HepG2 (cell line): ENCODE measurements around the gene TMEM200A. TPM values are rescaled to one million over a fixed set of nuclear protein-coding genes. Genes with fewer than 3 reads are reported as not detected.

Experiments used
- DNMT3B ChIP-seq: conservative IDR thresholded peaks from 2 replicates; pipeline ENCODE4 v1.6.1; 2016; ENCODE audit warnings: missing biosample characterization, control low read depth
- EZH2 ChIP-seq: conservative IDR thresholded peaks from 2 replicates; pipeline ENCODE4 v1.6.1; 2012; ENCODE audit warnings: mild to moderate bottlenecking, low read depth, low read length, moderate library complexity
- KLF11 ChIP-seq: IDR thresholded peaks from 2 replicates; pipeline ENCODE4 v1.6.1; 2016; ENCODE audit warnings: missing compliant biosample characterization
- MLLT10 ChIP-seq: sonication (generic); formaldehyde crosslinking; IDR thresholded peaks from 2 replicates; pipeline ENCODE4 v1.4.0; 2020; ENCODE audit warnings: missing genetic modification reagents
- MTF2 ChIP-seq: sonication (generic); formaldehyde crosslinking; IDR thresholded peaks from 2 replicates; pipeline ENCODE4 v1.5.0; 2020; ENCODE audit warnings: missing genetic modification reagents, borderline replicate concordance
- RFX1 ChIP-seq: fragments of 450-650 bp; IDR thresholded peaks from 2 replicates; pipeline ENCODE4 v1.6.1; 2017
- SALL1 ChIP-seq: sonication (generic); formaldehyde crosslinking; IDR thresholded peaks from 2 replicates; pipeline ENCODE4 v1.8.0; 2022; ENCODE audit warnings: mild to moderate bottlenecking, missing genetic modification reagents
- SYNCRIP ChIP-seq: fragments of 200-400 bp; formaldehyde crosslinking; IDR thresholded peaks from 2 replicates; pipeline ENCODE4 v1.6.1; 2018; ENCODE audit warnings: mild to moderate bottlenecking, low read depth, low read length; ENCODE audit not compliant: insufficient read depth
- ZNF20 ChIP-seq: sonication (generic); formaldehyde crosslinking; IDR thresholded peaks from 2 replicates; pipeline ENCODE4 v1.4.0; 2020; ENCODE audit warnings: mild to moderate bottlenecking, moderate library complexity, missing genetic modification reagents
- ZNF256 ChIP-seq: sonication (generic); formaldehyde crosslinking; conservative IDR thresholded peaks from 2 replicates; pipeline ENCODE4 v1.4.0; 2020; ENCODE audit warnings: missing genetic modification reagents
- ZNF878 ChIP-seq: sonication (generic); formaldehyde crosslinking; IDR thresholded peaks from 2 replicates; pipeline ENCODE4 v1.8.1; 2023; ENCODE audit warnings: mild to moderate bottlenecking, missing genetic modification reagents, moderate library complexity
- polyA plus RNA-seq, 8 experiments: library from polyadenylated mRNA; depleted of rRNA in 3 of 8; stranded (reverse) in 7 of 8; unstranded in 1 of 8; fragments of >200 nt; fragmentation: Illumina TruSeq in 4 of 8; extraction: Trizol in 4 of 8; gene quantifications; 2 replicates each; pipeline versions ENCODE4 v1.2.1 to v1.2.3, GENCODE V29; 2011 to 2016; ENCODE audit warnings: low read depth in 4 of 8, missing spikeins in 1 of 8, mixed read lengths in 1 of 8; ENCODE audit not compliant: insufficient read depth in 1 of 8
- total RNA-seq, 5 experiments: library from RNA; depleted of rRNA; stranded (reverse); fragments of >200 nt; fragmentation: Illumina TruSeq; extraction: Trizol; gene quantifications; 2 replicates each; pipeline ENCODE4 v1.2.3, GENCODE V29; 2016; ENCODE audit warnings: low read depth in 1 of 5
- TF ChIP-seq, protein P1 (sequence below): sonication (generic); formaldehyde crosslinking; IDR thresholded peaks from 2 replicates; pipeline ENCODE4 v1.8.1; 2022; ENCODE audit warnings: mild to moderate bottlenecking, missing genetic modification reagents
- TF ChIP-seq, protein P2 (sequence below): sonication (generic); formaldehyde crosslinking; IDR thresholded peaks from 2 replicates; pipeline ENCODE4 v1.9.0; 2021; ENCODE audit warnings: missing genetic modification reagents, mild to moderate bottlenecking, borderline replicate concordance
- TF ChIP-seq, protein P3 (sequence below): IDR thresholded peaks from 2 replicates; pipeline ENCODE4 v1.6.1; 2016; ENCODE audit warnings: low read depth, missing genetic modification reagents, missing compliant biosample characterization
- TF ChIP-seq, protein P4 (sequence below): sonication (generic); formaldehyde crosslinking; IDR thresholded peaks from 2 replicates; pipeline ENCODE4 v1.5.1; 2020; ENCODE audit warnings: missing genetic modification reagents, mild to moderate bottlenecking, borderline replicate concordance
- TF ChIP-seq, protein P5 (sequence below): sonication (generic); formaldehyde crosslinking; IDR thresholded peaks from 2 replicates; pipeline ENCODE4 v1.8.0; 2022; ENCODE audit warnings: missing genetic modification reagents, mild to moderate bottlenecking, inconsistent platforms, borderline replicate concordance

Gene TMEM200A
- total and polyA plus RNA-seq, 2 of the 13 experiments (the other 11 are each of a cell fraction or from before 2014, with no cell fraction given): 0.34 TPM; not detected in 1

DNA sequence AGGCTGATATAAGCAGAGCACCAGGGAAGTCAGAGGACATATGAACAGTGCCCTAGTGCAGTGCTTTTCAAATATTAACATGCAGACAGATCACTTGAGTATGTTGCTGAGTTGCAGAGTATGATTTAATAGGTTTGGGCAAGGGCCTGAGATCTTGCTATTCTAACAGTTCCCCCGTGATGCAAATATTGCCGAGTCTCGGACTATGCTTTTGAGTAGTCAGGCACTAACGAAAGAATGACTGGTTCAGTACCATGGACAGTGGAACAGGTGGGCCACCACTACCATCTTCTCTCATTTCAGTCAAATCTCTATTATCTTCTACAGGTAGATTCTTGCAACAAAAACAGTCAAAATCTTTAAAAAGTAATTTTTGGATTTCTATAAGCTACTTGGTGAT lies 3.7 kb upstream of the TMEM200A start (continued):
- no peak for TF ChIP-seq RFX1
- TF ChIP-seq ZNF20 (CRISPR knock-in tag): no peak
- TF ChIP-seq, protein P1, sequence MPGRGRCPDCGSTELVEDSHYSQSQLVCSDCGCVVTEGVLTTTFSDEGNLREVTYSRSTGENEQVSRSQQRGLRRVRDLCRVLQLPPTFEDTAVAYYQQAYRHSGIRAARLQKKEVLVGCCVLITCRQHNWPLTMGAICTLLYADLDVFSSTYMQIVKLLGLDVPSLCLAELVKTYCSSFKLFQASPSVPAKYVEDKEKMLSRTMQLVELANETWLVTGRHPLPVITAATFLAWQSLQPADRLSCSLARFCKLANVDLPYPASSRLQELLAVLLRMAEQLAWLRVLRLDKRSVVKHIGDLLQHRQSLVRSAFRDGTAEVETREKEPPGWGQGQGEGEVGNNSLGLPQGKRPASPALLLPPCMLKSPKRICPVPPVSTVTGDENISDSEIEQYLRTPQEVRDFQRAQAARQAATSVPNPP (CRISPR knock-in tag): no peak
- TF ChIP-seq, protein P2, sequence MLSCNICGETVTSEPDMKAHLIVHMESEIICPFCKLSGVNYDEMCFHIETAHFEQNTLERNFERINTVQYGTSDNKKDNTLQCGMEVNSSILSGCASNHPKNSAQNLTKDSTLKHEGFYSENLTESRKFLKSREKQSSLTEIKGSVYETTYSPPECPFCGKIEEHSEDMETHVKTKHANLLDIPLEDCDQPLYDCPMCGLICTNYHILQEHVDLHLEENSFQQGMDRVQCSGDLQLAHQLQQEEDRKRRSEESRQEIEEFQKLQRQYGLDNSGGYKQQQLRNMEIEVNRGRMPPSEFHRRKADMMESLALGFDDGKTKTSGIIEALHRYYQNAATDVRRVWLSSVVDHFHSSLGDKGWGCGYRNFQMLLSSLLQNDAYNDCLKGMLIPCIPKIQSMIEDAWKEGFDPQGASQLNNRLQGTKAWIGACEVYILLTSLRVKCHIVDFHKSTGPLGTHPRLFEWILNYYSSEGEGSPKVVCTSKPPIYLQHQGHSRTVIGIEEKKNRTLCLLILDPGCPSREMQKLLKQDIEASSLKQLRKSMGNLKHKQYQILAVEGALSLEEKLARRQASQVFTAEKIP: no peak
- TF ChIP-seq DNMT3B (CRISPR knock-in tag): no peak
- TF ChIP-seq KLF11 (CRISPR knock-in tag): peak; percentile 62; the same call in 1 of the 2 replicates
- TF ChIP-seq SALL1 (CRISPR knock-in tag): peak; percentile 38; the same call in 1 of the 2 replicates
- TF ChIP-seq, protein P3, sequence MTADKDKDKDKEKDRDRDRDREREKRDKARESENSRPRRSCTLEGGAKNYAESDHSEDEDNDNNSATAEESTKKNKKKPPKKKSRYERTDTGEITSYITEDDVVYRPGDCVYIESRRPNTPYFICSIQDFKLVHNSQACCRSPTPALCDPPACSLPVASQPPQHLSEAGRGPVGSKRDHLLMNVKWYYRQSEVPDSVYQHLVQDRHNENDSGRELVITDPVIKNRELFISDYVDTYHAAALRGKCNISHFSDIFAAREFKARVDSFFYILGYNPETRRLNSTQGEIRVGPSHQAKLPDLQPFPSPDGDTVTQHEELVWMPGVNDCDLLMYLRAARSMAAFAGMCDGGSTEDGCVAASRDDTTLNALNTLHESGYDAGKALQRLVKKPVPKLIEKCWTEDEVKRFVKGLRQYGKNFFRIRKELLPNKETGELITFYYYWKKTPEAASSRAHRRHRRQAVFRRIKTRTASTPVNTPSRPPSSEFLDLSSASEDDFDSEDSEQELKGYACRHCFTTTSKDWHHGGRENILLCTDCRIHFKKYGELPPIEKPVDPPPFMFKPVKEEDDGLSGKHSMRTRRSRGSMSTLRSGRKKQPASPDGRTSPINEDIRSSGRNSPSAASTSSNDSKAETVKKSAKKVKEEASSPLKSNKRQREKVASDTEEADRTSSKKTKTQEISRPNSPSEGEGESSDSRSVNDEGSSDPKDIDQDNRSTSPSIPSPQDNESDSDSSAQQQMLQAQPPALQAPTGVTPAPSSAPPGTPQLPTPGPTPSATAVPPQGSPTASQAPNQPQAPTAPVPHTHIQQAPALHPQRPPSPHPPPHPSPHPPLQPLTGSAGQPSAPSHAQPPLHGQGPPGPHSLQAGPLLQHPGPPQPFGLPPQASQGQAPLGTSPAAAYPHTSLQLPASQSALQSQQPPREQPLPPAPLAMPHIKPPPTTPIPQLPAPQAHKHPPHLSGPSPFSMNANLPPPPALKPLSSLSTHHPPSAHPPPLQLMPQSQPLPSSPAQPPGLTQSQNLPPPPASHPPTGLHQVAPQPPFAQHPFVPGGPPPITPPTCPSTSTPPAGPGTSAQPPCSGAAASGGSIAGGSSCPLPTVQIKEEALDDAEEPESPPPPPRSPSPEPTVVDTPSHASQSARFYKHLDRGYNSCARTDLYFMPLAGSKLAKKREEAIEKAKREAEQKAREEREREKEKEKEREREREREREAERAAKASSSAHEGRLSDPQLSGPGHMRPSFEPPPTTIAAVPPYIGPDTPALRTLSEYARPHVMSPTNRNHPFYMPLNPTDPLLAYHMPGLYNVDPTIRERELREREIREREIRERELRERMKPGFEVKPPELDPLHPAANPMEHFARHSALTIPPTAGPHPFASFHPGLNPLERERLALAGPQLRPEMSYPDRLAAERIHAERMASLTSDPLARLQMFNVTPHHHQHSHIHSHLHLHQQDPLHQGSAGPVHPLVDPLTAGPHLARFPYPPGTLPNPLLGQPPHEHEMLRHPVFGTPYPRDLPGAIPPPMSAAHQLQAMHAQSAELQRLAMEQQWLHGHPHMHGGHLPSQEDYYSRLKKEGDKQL (CRISPR knock-in tag): no peak
- TF ChIP-seq ZNF878: peak; percentile 29; the same call in 1 of the 2 replicates
- TF ChIP-seq EZH2: no peak
- TF ChIP-seq MTF2 (CRISPR knock-in tag): no peak
- no peak for TF ChIP-seq ZNF256
- TF ChIP-seq, protein P4, sequence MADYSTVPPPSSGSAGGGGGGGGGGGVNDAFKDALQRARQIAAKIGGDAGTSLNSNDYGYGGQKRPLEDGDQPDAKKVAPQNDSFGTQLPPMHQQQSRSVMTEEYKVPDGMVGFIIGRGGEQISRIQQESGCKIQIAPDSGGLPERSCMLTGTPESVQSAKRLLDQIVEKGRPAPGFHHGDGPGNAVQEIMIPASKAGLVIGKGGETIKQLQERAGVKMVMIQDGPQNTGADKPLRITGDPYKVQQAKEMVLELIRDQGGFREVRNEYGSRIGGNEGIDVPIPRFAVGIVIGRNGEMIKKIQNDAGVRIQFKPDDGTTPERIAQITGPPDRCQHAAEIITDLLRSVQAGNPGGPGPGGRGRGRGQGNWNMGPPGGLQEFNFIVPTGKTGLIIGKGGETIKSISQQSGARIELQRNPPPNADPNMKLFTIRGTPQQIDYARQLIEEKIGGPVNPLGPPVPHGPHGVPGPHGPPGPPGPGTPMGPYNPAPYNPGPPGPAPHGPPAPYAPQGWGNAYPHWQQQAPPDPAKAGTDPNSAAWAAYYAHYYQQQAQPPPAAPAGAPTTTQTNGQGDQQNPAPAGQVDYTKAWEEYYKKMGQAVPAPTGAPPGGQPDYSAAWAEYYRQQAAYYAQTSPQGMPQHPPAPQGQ: no peak
- TF ChIP-seq, protein P5, sequence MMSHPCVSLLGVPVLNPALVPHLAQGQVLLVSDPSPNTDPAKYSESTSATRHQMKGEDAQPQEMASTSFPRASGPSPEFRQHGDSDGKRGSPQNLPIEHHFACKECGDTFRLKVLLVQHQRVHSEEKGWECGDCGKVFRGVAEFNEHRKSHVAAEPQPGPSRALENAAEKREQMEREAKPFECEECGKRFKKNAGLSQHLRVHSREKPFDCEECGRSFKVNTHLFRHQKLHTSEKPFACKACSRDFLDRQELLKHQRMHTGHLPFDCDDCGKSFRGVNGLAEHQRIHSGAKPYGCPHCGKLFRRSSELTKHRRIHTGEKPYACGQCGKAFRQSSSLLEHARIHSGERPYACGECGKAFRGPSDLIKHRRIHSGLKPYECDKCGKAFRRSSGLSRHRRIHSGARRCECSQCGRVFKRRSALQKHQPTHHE (CRISPR knock-in tag): no peak
- TF ChIP-seq SYNCRIP: no peak
- TF ChIP-seq MLLT10: no peak
